Mesothelial cell of epicardium (in vitro differentiated cells): Measurements from ENCODE around the gene NIP7. TPM values are rescaled to one million over a fixed set of nuclear protein-coding genes. Genes with fewer than 3 reads are reported as not detected.
"Not testable (repeated sequence)": the region's sequence is repeated elsewhere in the genome, so short reads cannot be mapped to it uniquely, and the experiment has no call there.

ENCODE experiments used
- DNase-seq, 2 experiments: peaks; one replicate each; pipeline ENCODE4 v3.0.0; 2021; ENCODE audit warnings: low spot score in 2 of 2; ENCODE audit not compliant: unreplicated experiment in 2 of 2
- H3K27ac Mint-ChIP-seq: 2 replicates; pipeline ENCODE4 v1.8.0; 2021; ENCODE audit warnings: mixed read lengths
- H3K27me3 Mint-ChIP-seq: 2 replicates; pipeline ENCODE4 v1.8.0; 2021; ENCODE audit warnings: low read depth, mixed read lengths
- H3K36me3 Mint-ChIP-seq: 2 replicates; pipeline ENCODE4 v1.8.0; 2021; ENCODE audit warnings: mixed read lengths
- H3K4me1 Mint-ChIP-seq: 2 replicates; pipeline ENCODE4 v1.8.0; 2021; ENCODE audit warnings: mixed read lengths
- H3K4me3 Mint-ChIP-seq: 2 replicates; pipeline ENCODE4 v1.8.0; 2021; ENCODE audit warnings: mild to moderate bottlenecking, moderate library complexity, mixed read lengths
- H3K9me3 Mint-ChIP-seq: 2 replicates; pipeline ENCODE4 v1.8.0; 2021; ENCODE audit warnings: mixed read lengths
- total RNA-seq: library from RNA; stranded (reverse); gene quantifications from 3 replicates; pipeline ENCODE4 v1.2.1, GENCODE V29; 2021
- TF ChIP-seq, protein P1 (sequence below): fragments of 200-600 bp; sonication (generic); IDR thresholded peaks from one replicate; pipeline ENCODE4 v1.5.0; 2021; ENCODE audit warnings: antibody characterized with exemption; ENCODE audit not compliant: unreplicated experiment

Gene NIP7
- total RNA-seq, 1 donor from 2014 or later, result 31.4 TPM

DNA sequence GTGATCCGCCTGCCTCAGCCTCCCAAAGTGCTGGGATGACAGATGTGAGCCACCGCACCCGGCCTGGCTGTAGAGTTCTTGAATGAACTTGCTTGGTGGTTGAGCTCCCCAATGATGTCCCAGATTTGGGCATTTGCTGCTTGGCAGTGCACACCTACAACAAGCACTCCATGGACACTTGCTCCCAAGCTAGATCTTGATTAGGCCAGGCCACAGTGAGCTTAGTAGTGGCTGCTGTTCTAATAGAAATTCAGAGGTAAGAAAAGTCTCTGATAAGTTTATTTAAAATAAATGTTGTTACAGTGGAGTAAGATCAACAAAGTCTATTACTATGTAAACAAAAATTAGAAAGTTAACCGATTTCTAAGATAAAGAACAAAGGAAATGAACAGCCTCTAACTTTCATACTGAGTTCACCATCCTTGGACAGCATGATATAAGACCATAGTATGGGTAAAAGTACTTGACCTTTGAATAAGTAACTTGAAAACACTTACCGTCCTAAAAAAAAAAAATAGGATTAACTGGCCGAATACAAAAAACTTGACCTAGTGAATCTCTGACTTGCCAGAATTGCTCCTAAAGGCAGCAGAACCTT is 11.1 kb downstream of the NIP7 start:
- Mint-ChIP-seq H3K27me3 (no peaks in the 10 kb centered on the region), H3K27ac (no peak overlapping the region), H3K36me3 (peaks cover 22% of the 10 kb centered on the region), H3K9me3 (no peaks in the 10 kb centered on the region), H3K4me1 (no peaks in the 10 kb centered on the region), H3K4me3 (no peak overlapping the region)
- TF ChIP-seq, protein P1, sequence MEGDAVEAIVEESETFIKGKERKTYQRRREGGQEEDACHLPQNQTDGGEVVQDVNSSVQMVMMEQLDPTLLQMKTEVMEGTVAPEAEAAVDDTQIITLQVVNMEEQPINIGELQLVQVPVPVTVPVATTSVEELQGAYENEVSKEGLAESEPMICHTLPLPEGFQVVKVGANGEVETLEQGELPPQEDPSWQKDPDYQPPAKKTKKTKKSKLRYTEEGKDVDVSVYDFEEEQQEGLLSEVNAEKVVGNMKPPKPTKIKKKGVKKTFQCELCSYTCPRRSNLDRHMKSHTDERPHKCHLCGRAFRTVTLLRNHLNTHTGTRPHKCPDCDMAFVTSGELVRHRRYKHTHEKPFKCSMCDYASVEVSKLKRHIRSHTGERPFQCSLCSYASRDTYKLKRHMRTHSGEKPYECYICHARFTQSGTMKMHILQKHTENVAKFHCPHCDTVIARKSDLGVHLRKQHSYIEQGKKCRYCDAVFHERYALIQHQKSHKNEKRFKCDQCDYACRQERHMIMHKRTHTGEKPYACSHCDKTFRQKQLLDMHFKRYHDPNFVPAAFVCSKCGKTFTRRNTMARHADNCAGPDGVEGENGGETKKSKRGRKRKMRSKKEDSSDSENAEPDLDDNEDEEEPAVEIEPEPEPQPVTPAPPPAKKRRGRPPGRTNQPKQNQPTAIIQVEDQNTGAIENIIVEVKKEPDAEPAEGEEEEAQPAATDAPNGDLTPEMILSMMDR, result no peak
- no peak for DNase-seq

DNA sequence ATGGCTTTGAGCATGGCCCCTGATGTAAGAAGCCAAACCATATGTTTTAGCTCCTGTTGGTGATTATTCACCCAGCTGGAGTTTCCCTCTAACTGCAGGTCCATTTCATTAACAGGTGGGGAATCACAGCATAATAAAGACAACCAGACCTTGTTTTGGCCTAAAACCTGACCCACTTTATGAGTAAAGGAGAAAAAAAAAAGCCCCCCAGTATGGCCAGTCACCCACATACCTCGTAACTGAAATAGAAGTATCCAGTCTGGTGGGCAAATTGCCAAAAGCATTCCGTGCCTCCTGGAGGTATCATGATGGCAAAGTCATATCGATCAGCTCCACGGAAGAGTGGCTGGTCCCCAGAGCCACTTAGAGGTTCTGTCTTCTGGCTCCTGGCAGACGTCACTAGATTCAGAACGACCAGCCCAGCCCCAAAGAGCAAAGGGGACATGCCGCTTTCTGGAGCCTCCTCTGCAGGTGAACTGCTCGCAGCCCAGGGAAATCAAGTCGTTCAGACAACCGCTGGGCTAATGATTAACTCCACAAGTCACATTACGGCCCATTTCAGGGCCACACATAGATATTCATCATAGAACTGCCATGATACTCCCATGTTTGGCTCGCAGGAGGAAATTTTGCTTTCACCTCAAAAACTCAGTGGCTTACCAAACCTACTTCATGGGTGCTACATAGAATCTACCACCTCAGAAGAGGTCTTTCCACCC is 11.9 kb downstream of the NIP7 start, which contains the start of gene TMED6:
Gene TMED6 (minus strand): TSS at position 478 of the 719 bp plus-strand sequence. CDS start 33 bp downstream, at position 445.
- H3K4me3 Mint-ChIP-seq, result no peak within 1 kb of the TSS
- peaks cover 22% of the 10 kb centered on the region for H3K36me3 Mint-ChIP-seq
- H3K4me1 Mint-ChIP-seq, result no peaks in the 10 kb centered on the region
- DNase-seq, result no peak
- H3K9me3 Mint-ChIP-seq, result no peaks in the 10 kb centered on the region
- H3K27me3 Mint-ChIP-seq, result no peaks in the 10 kb centered on the region
- no peak within 1 kb of the TSS for H3K27ac Mint-ChIP-seq
- TF ChIP-seq, protein P1, result no peak

DNA sequence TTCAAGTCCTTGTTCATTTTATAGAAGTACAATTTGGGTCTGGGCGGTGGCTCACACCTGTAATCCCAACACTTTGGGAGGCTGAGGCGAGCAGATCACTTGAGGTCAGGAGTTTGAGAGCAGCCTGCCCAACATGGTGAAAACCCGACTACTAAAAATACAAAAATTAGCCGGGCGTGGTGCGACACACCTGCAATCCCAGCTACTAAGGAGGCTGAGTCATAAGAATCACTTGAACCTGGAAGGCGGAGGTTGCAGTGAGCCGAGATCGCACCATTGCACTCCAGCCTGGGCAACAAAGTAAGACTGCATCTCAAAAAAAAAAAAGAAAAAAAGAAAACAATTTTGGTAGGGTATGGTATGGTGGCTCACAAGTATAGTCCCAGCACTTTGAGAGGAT is 20.5 kb downstream of the NIP7 start:
- H3K4me3 Mint-ChIP-seq, result not testable (repeated sequence)

DNA sequence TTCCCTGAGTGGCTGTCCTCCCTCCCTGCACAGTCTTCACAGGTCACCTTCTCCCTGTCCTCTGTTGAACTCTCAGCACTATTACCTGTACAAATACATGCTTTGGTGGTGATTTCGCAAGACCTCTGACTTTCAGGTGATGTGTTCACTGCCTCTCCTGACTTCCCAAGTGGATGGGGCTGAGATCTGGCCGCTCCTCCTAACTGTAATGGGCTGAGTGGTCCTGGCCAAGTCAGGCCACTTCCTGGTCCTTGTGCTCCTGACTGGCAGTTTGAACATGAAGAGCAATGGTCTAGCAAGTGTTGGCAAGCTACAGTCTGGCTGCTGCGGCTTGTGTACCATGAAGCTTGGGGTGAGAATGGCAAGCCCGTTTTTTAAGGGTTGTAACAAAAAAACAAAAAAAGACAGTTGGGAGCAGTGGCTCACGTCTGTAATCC is 23.7 kb downstream of the NIP7 start:
- Mint-ChIP-seq H3K27ac (no peak overlapping the region), H3K27me3 (no peaks in the 10 kb centered on the region)

More for the DNA sequence above, 20.5 kb downstream of the NIP7 start:
- DNase-seq, H3K4me1 Mint-ChIP-seq, H3K9me3 Mint-ChIP-seq, H3K27me3 Mint-ChIP-seq, H3K27ac Mint-ChIP-seq: not testable (repeated sequence)
- peaks cover 19% of the 10 kb centered on the region for H3K36me3 Mint-ChIP-seq

DNA sequence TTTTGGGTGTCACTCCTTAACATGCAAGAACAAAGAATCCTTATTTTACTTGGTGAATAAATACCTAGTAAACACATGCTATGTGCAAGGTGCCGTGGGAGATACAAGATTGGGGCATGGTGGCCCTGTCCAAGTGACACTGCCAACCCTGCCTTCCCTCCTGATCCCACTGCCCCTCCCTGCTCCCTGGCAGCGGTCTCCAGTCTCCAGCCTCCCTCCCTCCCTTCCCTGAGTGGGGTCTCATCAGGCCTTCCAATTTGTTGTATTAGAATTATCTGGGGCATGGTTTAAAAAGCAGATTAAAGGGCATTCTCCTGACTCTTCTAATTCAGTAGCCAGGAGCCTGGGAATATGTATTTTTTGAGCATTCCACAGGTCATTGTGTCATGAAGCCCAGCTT is 24.5 kb downstream of the NIP7 start:
- Mint-ChIP-seq H3K36me3 (peaks cover 31% of the 10 kb centered on the region), H3K4me3 (no peak overlapping the region)

More for the DNA sequence above, 23.7 kb downstream of the NIP7 start:
- TF ChIP-seq, protein P1, result no peak
- H3K36me3 Mint-ChIP-seq, result peaks cover 26% of the 10 kb centered on the region
- H3K4me1 Mint-ChIP-seq, result no peaks in the 10 kb centered on the region
- H3K4me3 Mint-ChIP-seq, result no peak overlapping the region
- DNase-seq, result no peak
- H3K9me3 Mint-ChIP-seq, result no peaks in the 10 kb centered on the region

DNA sequence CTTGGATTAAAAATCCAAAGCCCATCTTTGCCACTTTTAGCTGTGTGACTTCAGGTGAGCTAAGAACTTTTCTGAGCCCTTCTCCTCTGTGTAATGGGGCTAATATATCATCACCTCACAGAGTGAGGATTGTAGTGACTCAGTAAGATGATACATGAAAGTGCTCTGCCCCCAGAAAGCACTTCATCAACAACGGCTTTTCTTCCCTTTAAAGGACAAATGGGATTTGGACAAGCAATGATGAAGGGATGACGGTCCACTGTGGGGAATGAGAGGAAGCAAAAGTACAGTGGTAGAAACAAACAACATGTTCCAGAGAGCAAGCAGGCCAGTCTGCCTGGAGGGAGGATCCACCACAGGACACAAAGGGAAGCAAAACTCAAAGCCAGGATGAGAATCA is 26.3 kb downstream of the NIP7 start:
- Mint-ChIP-seq H3K4me1 (no peaks in the 10 kb centered on the region), H3K4me3 (no peak overlapping the region), H3K36me3 (peaks cover 43% of the 10 kb centered on the region), H3K27ac (no peak overlapping the region), H3K9me3 (no peaks in the 10 kb centered on the region), H3K27me3 (no peaks in the 10 kb centered on the region)
- TF ChIP-seq, protein P1, result no peak
- no peak for DNase-seq

More for the DNA sequence above, 24.5 kb downstream of the NIP7 start:
- Mint-ChIP-seq H3K9me3 (no peaks in the 10 kb centered on the region), H3K27ac (no peak overlapping the region), H3K4me1 (no peaks in the 10 kb centered on the region), H3K27me3 (no peaks in the 10 kb centered on the region)
- DNase-seq, result no peak
- TF ChIP-seq, protein P1, result no peak
